ENCODE data around the gene GRIK2. TPM values are rescaled to one million over a fixed set of nuclear protein-coding genes. Genes with fewer than 3 reads are reported as not detected.

GRIK2 gene
- total RNA-seq, 4 donors from 2014 or later: 0.46 to 3.7 (median 1.8) TPM

DNA sequence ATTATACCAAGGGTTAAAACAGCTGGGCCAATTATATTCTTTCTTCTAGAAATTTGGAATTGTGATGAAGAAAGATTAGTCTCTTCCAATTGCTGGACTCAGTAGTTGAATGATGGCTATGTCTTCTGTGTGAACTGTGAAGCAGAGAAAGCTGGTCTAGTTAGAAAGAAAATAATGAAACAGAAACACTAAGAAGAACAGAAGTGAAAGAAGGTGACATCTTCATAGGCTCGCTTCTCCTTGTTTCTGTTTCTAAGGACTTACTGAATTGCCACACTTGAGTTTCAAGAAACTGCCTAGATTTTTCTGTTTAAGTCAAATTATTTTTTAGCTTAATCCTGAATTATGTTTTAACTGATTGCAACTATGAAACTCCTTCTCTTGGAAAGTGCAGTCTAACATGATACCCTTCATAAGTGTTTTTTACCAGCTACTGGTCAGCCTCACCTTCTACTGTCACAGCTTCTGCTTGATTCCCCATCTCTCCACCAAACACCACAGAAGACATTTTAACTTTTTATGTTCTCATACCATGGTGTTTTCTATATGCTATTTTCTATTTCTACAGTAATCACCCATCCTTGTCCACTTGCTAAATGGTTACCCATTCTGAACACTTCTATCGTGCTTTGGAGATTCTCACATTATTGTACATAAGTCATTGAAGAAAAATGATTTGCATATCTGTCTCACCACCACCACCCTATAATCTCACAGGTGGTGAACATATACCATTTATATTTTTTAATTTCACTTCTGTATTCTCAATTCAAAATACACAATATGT lies 268.8 kb downstream of the GRIK2 start:
- TF ChIP-seq CTCF (IDR thresholded peaks at IDR 0.05): no peak
- H3K27ac ChIP-seq (replicated peaks in 1 of 4): no peak overlapping the region
- no peaks in the 10 kb centered on the region for H3K27me3 ChIP-seq
- H3K9me3 ChIP-seq: no peaks in the 10 kb centered on the region
- H3K4me1 ChIP-seq: peaks cover 0 to 4% (median 4%) of the 10 kb centered on the region in 4 donors
- intact Hi-C loops (cut with DNase I): no loop called here
- no peak for DNase-seq (ENCODE audit: extremely low spot score)
- H3K4me3 ChIP-seq: no peak overlapping the region
- 90% methylated on average over 2 of the region's 2 CpGs for WGBS
- no peaks in the 10 kb centered on the region for H3K36me3 ChIP-seq

DNA sequence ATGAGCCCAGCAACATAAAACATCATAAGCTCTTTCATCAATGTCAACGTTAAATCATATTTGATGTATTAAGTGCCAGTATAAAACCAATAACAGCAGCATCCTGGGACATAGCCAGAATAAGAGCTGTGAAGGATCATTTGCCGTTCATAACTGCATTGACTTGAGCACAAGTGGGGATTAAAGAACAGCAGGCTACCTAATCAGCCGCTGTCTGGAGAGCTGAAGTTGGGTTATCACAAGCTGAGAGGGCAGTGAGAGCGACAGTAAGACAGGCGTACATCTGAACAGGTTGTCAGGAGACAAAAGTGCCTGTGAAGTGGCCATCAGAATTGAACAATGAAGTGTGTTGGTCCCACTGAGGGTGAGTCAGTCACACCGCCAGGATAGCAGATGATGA lies 269.6 kb downstream of the GRIK2 start:
- Histone ChIP-seq H3K4me1 (peaks cover 0 to 4% (median 4%) of the 10 kb centered on the region in 4 donors), H3K36me3 (no peaks in the 10 kb centered on the region), H3K9me3 (no peaks in the 10 kb centered on the region), H3K27me3 (no peaks in the 10 kb centered on the region), H3K4me3 (no peak overlapping the region), H3K27ac (replicated peaks in 1 of 4) (no peak overlapping the region)
- TF ChIP-seq POLR2A (IDR thresholded peaks at IDR 0.05; ENCODE audit: low read depth) (no peak), POLR2AphosphoS5 (IDR thresholded peaks at IDR 0.05) (no peak), CTCF (IDR thresholded peaks at IDR 0.05) (no peak), EP300 (IDR thresholded peaks at IDR 0.05) (no peak)
- intact Hi-C loops (cut with DNase I): no loop called here
- DNase-seq (ENCODE audit: extremely low spot score): no peak
- 73% methylated on average over 6 of the region's 6 CpGs for WGBS

DNA sequence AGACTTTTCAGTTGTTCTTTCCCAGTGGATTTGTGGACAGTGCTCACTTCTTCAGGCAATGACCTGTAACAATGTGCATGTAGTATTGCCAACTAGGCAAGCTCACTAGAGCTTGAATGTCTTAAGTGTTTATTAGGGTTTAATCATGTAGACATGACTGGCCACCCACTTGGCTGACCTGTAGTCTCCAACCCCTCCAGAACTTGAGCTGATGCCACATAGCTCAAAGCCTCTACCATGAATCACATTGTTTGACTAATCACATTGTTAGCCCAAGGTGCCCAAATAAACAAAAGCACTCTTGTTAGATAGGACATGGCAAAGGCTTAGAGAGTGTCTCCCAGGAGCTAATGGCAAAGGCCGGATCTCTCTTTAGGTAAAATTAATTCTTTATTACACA lies 272.7 kb downstream of the GRIK2 start:
- H3K4me3 ChIP-seq: no peak overlapping the region
- peaks cover 0 to 10% (median 7%) of the 10 kb centered on the region in 4 donors for H3K4me1 ChIP-seq
- no peak for TF ChIP-seq EP300 (IDR thresholded peaks at IDR 0.05)
- TF ChIP-seq POLR2A (IDR thresholded peaks at IDR 0.05; ENCODE audit: low read depth): no peak
- TF ChIP-seq CTCF (IDR thresholded peaks at IDR 0.05): no peak
- TF ChIP-seq POLR2AphosphoS5 (IDR thresholded peaks at IDR 0.05): no peak
- WGBS: 13% methylated on average over 1 of the region's 1 CpG
- no peaks in the 10 kb centered on the region for H3K27me3 ChIP-seq
- DNase-seq (ENCODE audit: extremely low spot score): no peak
- intact Hi-C loops (cut with DNase I): no loop called here
- no peak overlapping the region for H3K27ac ChIP-seq (replicated peaks in 1 of 4)
- H3K9me3 ChIP-seq: no peaks in the 10 kb centered on the region
- no peaks in the 10 kb centered on the region for H3K36me3 ChIP-seq

DNA sequence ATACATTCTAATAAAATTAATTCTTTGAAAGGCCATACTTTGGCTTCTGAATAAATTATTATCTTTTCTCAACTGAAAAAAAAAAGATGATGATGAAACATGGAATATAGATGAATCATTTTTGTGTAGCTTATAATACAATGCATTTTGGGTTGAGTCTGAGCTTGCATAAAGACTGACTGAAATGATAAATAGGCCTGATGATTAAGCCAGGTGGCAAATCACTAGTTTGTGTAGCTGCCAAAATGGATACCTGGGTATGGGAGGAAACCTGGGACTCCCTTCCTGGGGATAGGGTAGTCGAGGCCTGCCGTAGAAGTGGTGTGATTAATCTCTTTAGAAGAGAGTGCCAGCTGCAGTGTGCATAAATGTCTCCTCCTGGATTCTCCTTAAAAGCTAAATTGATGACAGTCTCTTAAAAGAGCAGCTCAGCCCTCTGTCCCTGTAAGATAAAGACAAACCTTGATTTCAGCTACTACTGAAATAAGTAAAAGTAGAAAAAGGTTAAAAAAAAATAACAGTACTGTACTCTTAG lies 275.1 kb downstream of the GRIK2 start:
- no peak for TF ChIP-seq POLR2A (IDR thresholded peaks at IDR 0.05; ENCODE audit: low read depth)
- TF ChIP-seq CTCF (IDR thresholded peaks at IDR 0.05): no peak
- TF ChIP-seq EP300 (IDR thresholded peaks at IDR 0.05): no peak
- TF ChIP-seq POLR2AphosphoS5 (IDR thresholded peaks at IDR 0.05): no peak
- no peak for DNase-seq (ENCODE audit: extremely low spot score)
- intact Hi-C loops (cut with DNase I): no loop called here
- Histone ChIP-seq H3K36me3 (no peaks in the 10 kb centered on the region), H3K27ac (replicated peaks in 1 of 4) (no peak overlapping the region), H3K9me3 (no peaks in the 10 kb centered on the region), H3K27me3 (no peaks in the 10 kb centered on the region), H3K4me3 (no peak overlapping the region), H3K4me1 (peaks cover 0 to 10% (median 7%) of the 10 kb centered on the region in 4 donors)
- 45% methylated on average over 2 of the region's 2 CpGs for WGBS

Data from esophagus muscularis mucosa (tissue), 4 donors.